WI38 (cell line): Measurements from ENCODE around the gene PRICKLE2.

Experiments
- H3K4me3 ChIP-seq: 2 replicates; pipeline ENCODE4 v1.5.1; 2011; ENCODE audit warnings: low read depth, mild to moderate bottlenecking, control low read depth, low read length
- CTCF ChIP-seq: IDR thresholded peaks from 2 replicates; pipeline ENCODE4 v1.5.1; 2012; ENCODE audit warnings: low read depth, mild to moderate bottlenecking, control low read depth, low read length

PRICKLE2 gene

GRCh38 chr3:64213224-64213878 is 11.9 kb downstream of the PRICKLE2 start:
- H3K4me3 ChIP-seq = peak overlapping the region; percentile 53

GRCh38 chr3:64209866-64210621 is 15.2 kb downstream of the PRICKLE2 start:
- H3K4me3 ChIP-seq = no peak overlapping the region
- no peak for TF ChIP-seq CTCF

More at GRCh38 chr3:64213224-64213878, 11.9 kb downstream of the PRICKLE2 start:
- TF ChIP-seq CTCF = no peak

GRCh38 chr3:64207289-64208080 is 17.8 kb downstream of the PRICKLE2 start:
- H3K4me3 ChIP-seq = no peak overlapping the region
- no peak for TF ChIP-seq CTCF

GRCh38 chr3:64203969-64204908 is 21.0 kb downstream of the PRICKLE2 start:
- no peak for TF ChIP-seq CTCF
- no peak overlapping the region for H3K4me3 ChIP-seq

- H3K4me3 ChIP-seq = no peak overlapping the region
- no peak for TF ChIP-seq CTCF
These were observed 22.1 kb downstream of the PRICKLE2 start for GRCh38 chr3:64203216-64203615.

GRCh38 chr3:64199932-64200331 is 25.3 kb downstream of the PRICKLE2 start:
- no peak overlapping the region for H3K4me3 ChIP-seq
- TF ChIP-seq CTCF = no peak
